Activated CD8-positive, alpha-beta T cell treated with anti-CD3 and anti-CD28 coated beads, Interleukin-2, amount 10 ng/mL, durations not matched to agents 7 days and 5 days (primary cell): ENCODE results near the gene KIAA0930. TPM values are rescaled to one million over a fixed set of nuclear protein-coding genes. Genes with fewer than 3 reads are reported as not detected.
"Not testable (repeated sequence)": the region's sequence is repeated elsewhere in the genome, so short reads cannot be mapped to it uniquely, and the experiment has no call there.

Experiments
- ATAC-seq: fragments of 150-1000 bp; cut with Tn5 transposase; one replicate; pipeline ENCODE4 v1.10.0; 2021; ENCODE audit warnings: moderate library complexity
- CTCF ChIA-PET: fragments of 350-600 bp; sonication (Branson Sonifier 250); formaldehyde crosslinking; loops from one replicate; lab custom pipeline; 2021; ENCODE audit warnings: antibody characterized with exemption; lab: Charles Lee
- POLR2A ChIA-PET: fragments of 350-600 bp; sonication (Branson Sonifier 250); formaldehyde crosslinking; loops from one replicate; lab custom pipeline; 2021; ENCODE audit warnings: antibody characterized with exemption; lab: Charles Lee
- DNase-seq: peaks from one replicate; pipeline ENCODE4 v3.0.0-alpha.2; 2020
- H3K27ac Mint-ChIP-seq: one replicate; pipeline ENCODE4 v1.8.0; 2021; ENCODE audit warnings: mild to moderate bottlenecking, mixed read lengths
- H3K27me3 Mint-ChIP-seq: one replicate; pipeline ENCODE4 v1.8.0; 2021; ENCODE audit warnings: low read depth, mixed read lengths
- H3K36me3 Mint-ChIP-seq: one replicate; pipeline ENCODE4 v1.8.0; 2021; ENCODE audit warnings: low read depth, mixed read lengths
- H3K4me1 Mint-ChIP-seq: one replicate; pipeline ENCODE4 v1.8.0; 2021; ENCODE audit warnings: low read depth, mixed read lengths
- H3K4me3 Mint-ChIP-seq: one replicate; pipeline ENCODE4 v1.8.0; 2021; ENCODE audit warnings: mild to moderate bottlenecking, mixed read lengths
- H3K9me3 Mint-ChIP-seq: one replicate; pipeline ENCODE4 v1.8.0; 2022; ENCODE audit warnings: mixed read lengths; ENCODE audit not compliant: insufficient read depth
- total RNA-seq, 2 experiments: library from RNA; stranded (reverse); gene quantifications; one replicate each; pipeline ENCODE4 v1.2.3, GENCODE V29; 2021

Gene KIAA0930
- total RNA-seq, 2 experiments from 2014 or later, result 48.5 to 52.4 TPM

GRCh38 chr22:45191746-45192145 is 48.9 kb downstream of the KIAA0930 start:
- ATAC-seq, H3K27ac Mint-ChIP-seq, H3K9me3 Mint-ChIP-seq, H3K27me3 Mint-ChIP-seq, H3K4me1 Mint-ChIP-seq, DNase-seq, POLR2A ChIA-PET, H3K4me3 Mint-ChIP-seq: not testable (repeated sequence)
- H3K36me3 Mint-ChIP-seq, result peaks cover 14% of the 10 kb centered on the region
- CTCF ChIA-PET, result interaction anchor here (1.2 kb wide), 1 partner anchor 13 kb away, joined by 3 read pairs; no protein-coding TSS in a partner anchor

- Mint-ChIP-seq H3K36me3 (peaks cover 23% of the 10 kb centered on the region), H3K4me3 (no peak overlapping the region), H3K9me3 (no peaks in the 10 kb centered on the region), H3K27ac (no peak overlapping the region), H3K4me1 (peaks cover 8% of the 10 kb centered on the region), H3K27me3 (no peaks in the 10 kb centered on the region)
- CTCF ChIA-PET, result no interaction called here
- DNase-seq (no peak), ATAC-seq (no peak)
- POLR2A ChIA-PET, result no interaction called here
These were observed 50.4 kb downstream of the KIAA0930 start for GRCh38 chr22:45190202-45190872.

- CTCF ChIA-PET, result no interaction called here
- no peak overlapping the region for H3K27ac Mint-ChIP-seq
- DNase-seq, result no peak
- H3K4me3 Mint-ChIP-seq, result no peak overlapping the region
- peaks cover 16% of the 10 kb centered on the region for H3K4me1 Mint-ChIP-seq
- H3K9me3 Mint-ChIP-seq, result no peaks in the 10 kb centered on the region
- H3K27me3 Mint-ChIP-seq, result no peaks in the 10 kb centered on the region
- ATAC-seq, result no peak
- peaks cover 38% of the 10 kb centered on the region for H3K36me3 Mint-ChIP-seq
- POLR2A ChIA-PET, result no interaction called here
These were observed 51.9 kb downstream of the KIAA0930 start for GRCh38 chr22:45188779-45189178.

GRCh38 chr22:45187891-45188290 is 52.8 kb downstream of the KIAA0930 start:
- POLR2A ChIA-PET, result no interaction called here
- CTCF ChIA-PET, result no interaction called here
- ATAC-seq, result no peak
- no peaks in the 10 kb centered on the region for H3K9me3 Mint-ChIP-seq
- H3K27ac Mint-ChIP-seq, result no peak overlapping the region
- no peaks in the 10 kb centered on the region for H3K27me3 Mint-ChIP-seq
- no peak for DNase-seq
- peaks cover 16% of the 10 kb centered on the region for H3K4me1 Mint-ChIP-seq
- H3K36me3 Mint-ChIP-seq, result peaks cover 45% of the 10 kb centered on the region
- no peak overlapping the region for H3K4me3 Mint-ChIP-seq

DNA sequence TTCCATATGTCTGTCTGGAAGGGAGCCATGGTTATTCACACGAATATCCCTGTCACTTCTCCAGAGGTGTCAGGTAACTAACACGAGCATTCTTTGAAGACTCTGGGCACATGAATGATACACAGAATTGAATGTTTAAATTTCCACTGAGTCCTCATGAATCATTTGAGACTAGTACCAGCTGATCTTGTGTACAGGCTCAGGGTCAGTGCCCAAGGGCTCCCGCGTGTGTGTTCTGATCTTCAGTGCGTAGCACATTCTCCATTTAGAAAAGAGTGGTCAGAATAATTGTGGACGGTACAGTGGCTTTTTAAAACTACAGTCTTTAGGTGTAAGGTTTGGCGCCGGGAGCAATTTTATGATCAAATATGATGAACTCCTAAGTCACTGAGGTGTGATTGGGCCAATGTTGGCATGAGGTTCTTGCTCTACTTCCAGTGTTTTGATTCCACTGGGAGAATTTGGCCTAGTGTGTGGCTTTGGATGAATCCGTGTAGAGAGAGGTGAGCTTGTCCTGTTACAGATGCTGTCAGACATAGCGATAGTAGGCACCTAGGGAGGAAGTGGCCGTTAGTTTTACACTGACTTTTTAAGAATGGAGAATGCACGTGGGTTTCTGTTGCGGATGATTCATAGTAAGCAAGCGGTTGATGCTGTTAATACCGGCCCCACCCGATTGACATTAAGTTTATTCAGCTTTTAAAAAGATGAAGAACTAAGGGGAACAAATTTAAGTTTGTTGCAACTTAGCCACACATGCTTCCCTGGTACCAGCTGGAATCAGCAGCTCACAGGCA is 54.8 kb downstream of the KIAA0930 start:
- DNase-seq, result no peak

DNA sequence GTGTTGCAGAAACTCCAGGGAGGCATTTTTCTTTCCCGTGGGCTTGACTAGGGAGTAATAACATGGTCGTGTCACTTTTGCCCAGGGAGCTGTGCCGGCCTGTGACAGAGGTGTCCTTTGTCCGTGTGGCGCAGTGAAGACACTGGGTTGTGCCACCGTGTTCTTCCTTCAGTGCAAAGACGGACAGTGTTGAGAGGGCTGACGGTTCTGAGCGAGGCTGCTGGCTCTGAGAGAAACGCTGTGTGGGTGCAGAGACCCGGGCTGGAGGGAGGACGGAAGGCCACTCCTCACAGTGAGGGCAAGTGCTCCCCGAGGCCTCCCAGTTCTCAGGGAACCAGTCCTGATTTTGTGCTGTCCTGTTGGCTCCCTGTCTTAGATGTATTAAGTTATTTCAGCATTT is 56.7 kb downstream of the KIAA0930 start:
- no peaks in the 10 kb centered on the region for H3K27me3 Mint-ChIP-seq
- POLR2A ChIA-PET, result no interaction called here
- H3K4me1 Mint-ChIP-seq, result peaks cover 39% of the 10 kb centered on the region

More for the DNA sequence above, 54.8 kb downstream of the KIAA0930 start:
- CTCF ChIA-PET, result interaction anchor here (0.7 kb wide), 1 partner anchor 10 kb away, joined by 3 read pairs; no protein-coding TSS in a partner anchor
- Mint-ChIP-seq H3K4me1 (peaks cover 21% of the 10 kb centered on the region), H3K4me3 (no peak overlapping the region), H3K9me3 (no peaks in the 10 kb centered on the region), H3K27me3 (no peaks in the 10 kb centered on the region), H3K36me3 (peaks cover 59% of the 10 kb centered on the region), H3K27ac (peak overlapping the region; percentile 11)
- ATAC-seq, result no peak
- POLR2A ChIA-PET, result no interaction called here

DNA sequence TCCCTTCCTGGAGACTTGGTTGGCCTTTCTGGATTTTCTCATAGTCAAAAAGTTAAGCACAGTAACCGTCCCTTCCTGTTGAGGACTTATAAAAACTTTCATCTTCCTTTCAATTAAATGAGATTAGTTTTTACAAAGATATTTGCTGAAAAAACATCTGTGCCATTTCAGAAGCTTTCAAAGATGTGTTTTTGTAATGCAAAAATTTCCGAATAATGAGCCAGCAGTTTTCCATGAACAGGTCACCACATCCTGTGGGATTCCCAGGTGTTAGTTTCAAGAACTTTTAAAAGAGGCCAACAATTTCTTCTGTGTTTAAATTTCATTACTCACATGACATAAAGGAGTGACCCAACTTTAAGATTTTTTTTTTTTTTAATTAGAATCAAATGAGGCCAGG is 58.9 kb downstream of the KIAA0930 start:
- Mint-ChIP-seq H3K4me1 (peaks cover 55% of the 10 kb centered on the region), H3K4me3 (no peak overlapping the region), H3K27me3 (no peaks in the 10 kb centered on the region), H3K27ac (no peak overlapping the region), H3K9me3 (no peaks in the 10 kb centered on the region), H3K36me3 (peaks cover 84% of the 10 kb centered on the region)
- ATAC-seq (no peak), DNase-seq (no peak)
- POLR2A ChIA-PET, result no interaction called here
- CTCF ChIA-PET, result interaction anchor here (1.1 to 1.2 kb wide), 2 partner anchors 9 to 85 kb away, joined by 3 read pairs; no protein-coding TSS in a partner anchor

More for the DNA sequence above, 56.7 kb downstream of the KIAA0930 start:
- Mint-ChIP-seq H3K27ac (no peak overlapping the region), H3K36me3 (peaks cover 75% of the 10 kb centered on the region), H3K4me3 (no peak overlapping the region), H3K9me3 (no peaks in the 10 kb centered on the region)
- DNase-seq (no peak), ATAC-seq (no peak)
- CTCF ChIA-PET, result no interaction called here

- Mint-ChIP-seq H3K4me3 (no peak overlapping the region), H3K27ac (no peak overlapping the region), H3K27me3 (no peaks in the 10 kb centered on the region), H3K9me3 (no peaks in the 10 kb centered on the region), H3K4me1 (peaks cover 55% of the 10 kb centered on the region), H3K36me3 (peaks cover 87% of the 10 kb centered on the region)
- DNase-seq, result no peak
- ATAC-seq, result no peak
- CTCF ChIA-PET, result interaction anchor here (0.9 to 1.2 kb wide), 3 partner anchors 8 to 85 kb away, joined by 3 read pairs; no protein-coding TSS in a partner anchor
- POLR2A ChIA-PET, result no interaction called here
These were observed 59.5 kb downstream of the KIAA0930 start for GRCh38 chr22:45181240-45181639.

DNA sequence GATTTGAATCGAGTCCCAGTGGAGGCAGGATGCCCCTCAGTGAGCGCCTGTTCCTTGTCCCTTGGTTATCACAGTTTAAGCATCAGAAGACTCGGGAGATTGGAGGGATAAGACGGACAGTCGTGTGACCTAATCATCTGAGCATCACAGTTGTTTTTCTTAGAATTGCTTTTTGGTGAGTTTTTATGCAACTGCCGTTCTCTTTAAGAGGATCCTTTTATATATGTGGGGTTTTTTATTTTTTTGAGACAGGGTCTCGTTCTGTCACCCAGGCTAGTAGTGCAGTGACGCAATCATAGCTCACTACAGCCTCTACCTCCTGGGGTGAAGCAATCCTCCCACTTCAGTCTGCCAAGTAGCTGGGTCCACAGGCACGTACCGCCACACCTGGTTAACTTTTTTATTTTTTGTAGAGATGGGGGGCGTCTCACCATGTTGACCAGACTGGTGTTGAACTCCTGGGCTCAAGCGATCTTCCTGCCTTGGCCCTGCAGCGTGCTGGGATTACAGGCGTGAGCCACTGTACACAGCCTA is 60.5 kb downstream of the KIAA0930 start:
- Mint-ChIP-seq H3K4me3 (no peak overlapping the region), H3K36me3 (peaks cover 88% of the 10 kb centered on the region), H3K4me1 (peaks cover 56% of the 10 kb centered on the region), H3K27ac (peak overlapping the region; percentile 78), H3K27me3 (no peaks in the 10 kb centered on the region), H3K9me3 (no peaks in the 10 kb centered on the region)
- ATAC-seq, result no peak
- ChIA-PET CTCF (interaction anchor here (0.9 kb wide), 1 partner anchor 55 kb away, joined by 3 read pairs; no protein-coding TSS in a partner anchor), POLR2A (no interaction called here)
- DNase-seq, result no peak

- ATAC-seq, result peak; percentile 84
- CTCF ChIA-PET, result interaction anchor here (0.9 to 1.5 kb wide), 4 partner anchors 10 to 55 kb away, joined by 3 to 6 read pairs (median 4); no protein-coding TSS in a partner anchor
- Mint-ChIP-seq H3K27me3 (no peaks in the 10 kb centered on the region), H3K4me1 (peaks cover 57% of the 10 kb centered on the region), H3K27ac (peak overlapping the region; percentile 78), H3K4me3 (no peak overlapping the region), H3K9me3 (no peaks in the 10 kb centered on the region), H3K36me3 (peaks cover 88% of the 10 kb centered on the region)
- POLR2A ChIA-PET, result interaction anchor here (1.0 kb wide), 1 partner anchor 16 kb away, joined by 3 read pairs; the partner anchor contains the start of gene NUP50
- DNase-seq, result peak; percentile 55
These were observed 61.2 kb downstream of the KIAA0930 start for GRCh38 chr22:45179276-45180049.
